HepG2 (cell line): ENCODE results near the gene SH2D3A. TPM values are rescaled to one million over a fixed set of nuclear protein-coding genes. Genes with fewer than 3 reads are reported as not detected.

Source experiments
- ATRX ChIP-seq: sonication (generic); formaldehyde crosslinking; IDR thresholded peaks from 2 replicates; pipeline ENCODE4 v1.4.0; 2020; ENCODE audit warnings: missing genetic modification reagents, borderline replicate concordance
- GABPB1 ChIP-seq: IDR thresholded peaks from 2 replicates; pipeline ENCODE4 v1.6.1; 2016; ENCODE audit warnings: mild to moderate bottlenecking, missing genetic modification reagents, moderate library complexity, missing compliant biosample characterization
- HDAC1 ChIP-seq: sonication (generic); formaldehyde crosslinking; IDR thresholded peaks from 2 replicates; pipeline ENCODE4 v1.5.1; 2020; ENCODE audit warnings: mild to moderate bottlenecking, missing genetic modification reagents
- MED8 ChIP-seq: sonication (generic); formaldehyde crosslinking; IDR thresholded peaks from 2 replicates; pipeline ENCODE4 v1.8.1; 2023; ENCODE audit warnings: mild to moderate bottlenecking, missing genetic modification reagents; ENCODE audit not compliant: insufficient replicate concordance
- SMAD9 ChIP-seq: sonication (generic); formaldehyde crosslinking; IDR thresholded peaks from 2 replicates; pipeline ENCODE4 v1.5.1; 2020; ENCODE audit warnings: mild to moderate bottlenecking, missing genetic modification reagents
- SP4 ChIP-seq: sonication (generic); formaldehyde crosslinking; IDR thresholded peaks from 2 replicates; pipeline ENCODE4 v1.8.1; 2023; ENCODE audit warnings: mild to moderate bottlenecking, missing genetic modification reagents
- TIGD3 ChIP-seq: sonication (generic); formaldehyde crosslinking; IDR thresholded peaks from 2 replicates; pipeline ENCODE4 v1.5.1; 2020; ENCODE audit warnings: mild to moderate bottlenecking, missing genetic modification reagents, borderline replicate concordance
- UBTF ChIP-seq: sonication (generic); formaldehyde crosslinking; IDR thresholded peaks from 2 replicates; pipeline ENCODE4 v1.4.0; 2020; ENCODE audit warnings: mild to moderate bottlenecking, missing genetic modification reagents
- ZBTB43 ChIP-seq: sonication (generic); formaldehyde crosslinking; conservative IDR thresholded peaks from 2 replicates; pipeline ENCODE4 v1.4.0; 2020; ENCODE audit warnings: missing genetic modification reagents
- ZFP36 ChIP-seq: fragments of 150-350 bp; IDR thresholded peaks from 2 replicates; pipeline ENCODE4 v1.6.1; 2018; ENCODE audit warnings: borderline replicate concordance, low read length, low read depth; ENCODE audit not compliant: partially characterized antibody
- ZNF740 ChIP-seq: sonication (generic); formaldehyde crosslinking; IDR thresholded peaks from 2 replicates; pipeline ENCODE4 v1.4.0; 2020; ENCODE audit warnings: missing genetic modification reagents
- polyA plus RNA-seq, 8 experiments: library from polyadenylated mRNA; depleted of rRNA in 3 of 8; stranded (reverse) in 7 of 8; unstranded in 1 of 8; fragments of >200 nt; fragmentation: Illumina TruSeq in 4 of 8; extraction: Trizol in 4 of 8; gene quantifications; 2 replicates each; pipeline versions ENCODE4 v1.2.1 to v1.2.3, GENCODE V29; 2011 to 2016; ENCODE audit warnings: low read depth in 4 of 8, missing spikeins in 1 of 8, mixed read lengths in 1 of 8; ENCODE audit not compliant: insufficient read depth in 1 of 8
- total RNA-seq, 5 experiments: library from RNA; depleted of rRNA; stranded (reverse); fragments of >200 nt; fragmentation: Illumina TruSeq; extraction: Trizol; gene quantifications; 2 replicates each; pipeline ENCODE4 v1.2.3, GENCODE V29; 2016; ENCODE audit warnings: low read depth in 1 of 5
- TF ChIP-seq, protein P1 (sequence below): IDR thresholded peaks from 2 replicates; pipeline ENCODE4 v1.4.0; 2020; ENCODE audit warnings: mild to moderate bottlenecking, missing genetic modification reagents
- TF ChIP-seq, protein P2 (sequence below): sonication (generic); formaldehyde crosslinking; IDR thresholded peaks from 2 replicates; pipeline ENCODE4 v1.8.1; 2022; ENCODE audit warnings: low read depth, mild to moderate bottlenecking, missing genetic modification reagents
- TF ChIP-seq, protein P3 (sequence below): sonication (generic); formaldehyde crosslinking; IDR thresholded peaks from 2 replicates; pipeline ENCODE4 v1.4.0; 2020; ENCODE audit warnings: mild to moderate bottlenecking, missing genetic modification reagents

The SH2D3A gene
- total and polyA plus RNA-seq, 2 of the 13 experiments (the other 11 are each of a cell fraction or from before 2014, with no cell fraction given) = 1.0 to 2.2 TPM

- TF ChIP-seq, protein P1, sequence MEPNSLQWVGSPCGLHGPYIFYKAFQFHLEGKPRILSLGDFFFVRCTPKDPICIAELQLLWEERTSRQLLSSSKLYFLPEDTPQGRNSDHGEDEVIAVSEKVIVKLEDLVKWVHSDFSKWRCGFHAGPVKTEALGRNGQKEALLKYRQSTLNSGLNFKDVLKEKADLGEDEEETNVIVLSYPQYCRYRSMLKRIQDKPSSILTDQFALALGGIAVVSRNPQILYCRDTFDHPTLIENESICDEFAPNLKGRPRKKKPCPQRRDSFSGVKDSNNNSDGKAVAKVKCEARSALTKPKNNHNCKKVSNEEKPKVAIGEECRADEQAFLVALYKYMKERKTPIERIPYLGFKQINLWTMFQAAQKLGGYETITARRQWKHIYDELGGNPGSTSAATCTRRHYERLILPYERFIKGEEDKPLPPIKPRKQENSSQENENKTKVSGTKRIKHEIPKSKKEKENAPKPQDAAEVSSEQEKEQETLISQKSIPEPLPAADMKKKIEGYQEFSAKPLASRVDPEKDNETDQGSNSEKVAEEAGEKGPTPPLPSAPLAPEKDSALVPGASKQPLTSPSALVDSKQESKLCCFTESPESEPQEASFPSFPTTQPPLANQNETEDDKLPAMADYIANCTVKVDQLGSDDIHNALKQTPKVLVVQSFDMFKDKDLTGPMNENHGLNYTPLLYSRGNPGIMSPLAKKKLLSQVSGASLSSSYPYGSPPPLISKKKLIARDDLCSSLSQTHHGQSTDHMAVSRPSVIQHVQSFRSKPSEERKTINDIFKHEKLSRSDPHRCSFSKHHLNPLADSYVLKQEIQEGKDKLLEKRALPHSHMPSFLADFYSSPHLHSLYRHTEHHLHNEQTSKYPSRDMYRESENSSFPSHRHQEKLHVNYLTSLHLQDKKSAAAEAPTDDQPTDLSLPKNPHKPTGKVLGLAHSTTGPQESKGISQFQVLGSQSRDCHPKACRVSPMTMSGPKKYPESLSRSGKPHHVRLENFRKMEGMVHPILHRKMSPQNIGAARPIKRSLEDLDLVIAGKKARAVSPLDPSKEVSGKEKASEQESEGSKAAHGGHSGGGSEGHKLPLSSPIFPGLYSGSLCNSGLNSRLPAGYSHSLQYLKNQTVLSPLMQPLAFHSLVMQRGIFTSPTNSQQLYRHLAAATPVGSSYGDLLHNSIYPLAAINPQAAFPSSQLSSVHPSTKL (CRISPR knock-in tag) = 0 out of 2 replicates have a peak, but pooled peaks have one; percentile 0
- TF ChIP-seq UBTF (CRISPR knock-in tag) (no peak), GABPB1 (CRISPR knock-in tag) (peak; percentile 62; the same call in 1 of the 2 replicates), ZNF740 (CRISPR knock-in tag) (no peak), ZFP36 (peak; percentile 40), ZBTB43 (CRISPR knock-in tag) (no peak), TIGD3 (no peak), SP4 (CRISPR knock-in tag) (peak; percentile 48; the same call in 1 of the 2 replicates), HDAC1 (CRISPR knock-in tag) (0 out of 2 replicates have a peak, but pooled peaks have one; percentile 26), MED8 (CRISPR knock-in tag) (no peak), ATRX (no peak), SMAD9 (CRISPR knock-in tag) (no peak)
- TF ChIP-seq, protein P2, sequence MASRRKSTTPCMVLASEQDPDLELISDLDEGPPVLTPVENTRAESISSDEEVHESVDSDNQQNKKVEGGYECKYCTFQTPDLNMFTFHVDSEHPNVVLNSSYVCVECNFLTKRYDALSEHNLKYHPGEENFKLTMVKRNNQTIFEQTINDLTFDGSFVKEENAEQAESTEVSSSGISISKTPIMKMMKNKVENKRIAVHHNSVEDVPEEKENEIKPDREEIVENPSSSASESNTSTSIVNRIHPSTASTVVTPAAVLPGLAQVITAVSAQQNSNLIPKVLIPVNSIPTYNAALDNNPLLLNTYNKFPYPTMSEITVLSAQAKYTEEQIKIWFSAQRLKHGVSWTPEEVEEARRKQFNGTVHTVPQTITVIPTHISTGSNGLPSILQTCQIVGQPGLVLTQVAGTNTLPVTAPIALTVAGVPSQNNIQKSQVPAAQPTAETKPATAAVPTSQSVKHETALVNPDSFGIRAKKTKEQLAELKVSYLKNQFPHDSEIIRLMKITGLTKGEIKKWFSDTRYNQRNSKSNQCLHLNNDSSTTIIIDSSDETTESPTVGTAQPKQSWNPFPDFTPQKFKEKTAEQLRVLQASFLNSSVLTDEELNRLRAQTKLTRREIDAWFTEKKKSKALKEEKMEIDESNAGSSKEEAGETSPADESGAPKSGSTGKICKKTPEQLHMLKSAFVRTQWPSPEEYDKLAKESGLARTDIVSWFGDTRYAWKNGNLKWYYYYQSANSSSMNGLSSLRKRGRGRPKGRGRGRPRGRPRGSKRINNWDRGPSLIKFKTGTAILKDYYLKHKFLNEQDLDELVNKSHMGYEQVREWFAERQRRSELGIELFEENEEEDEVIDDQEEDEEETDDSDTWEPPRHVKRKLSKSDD = no peak
- TF ChIP-seq, protein P3, sequence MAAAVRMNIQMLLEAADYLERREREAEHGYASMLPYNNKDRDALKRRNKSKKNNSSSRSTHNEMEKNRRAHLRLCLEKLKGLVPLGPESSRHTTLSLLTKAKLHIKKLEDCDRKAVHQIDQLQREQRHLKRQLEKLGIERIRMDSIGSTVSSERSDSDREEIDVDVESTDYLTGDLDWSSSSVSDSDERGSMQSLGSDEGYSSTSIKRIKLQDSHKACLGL = 0 out of 2 replicates have a peak, but pooled peaks have one; percentile 7
Measured at GRCh38 chr19:6767357-6768235, at the start of gene SH2D3A (continued).
